Retinal pigment epithelial cell (primary cell): ENCODE measurements around the gene EGLN1.

ENCODE experiments used
- DNase-seq: peaks from one replicate; pipeline ENCODE4 v3.0.0-alpha.2; 2010; ENCODE audit warnings: low read depth
- H3K4me3 ChIP-seq: 2 replicates; pipeline ENCODE4 v1.5.1; 2011; ENCODE audit warnings: mild to moderate bottlenecking, low read length, control low read depth, moderate library complexity
- TF ChIP-seq, protein P1 (sequence below): conservative IDR thresholded peaks from 2 replicates; pipeline ENCODE4 v1.5.1; 2011; ENCODE audit warnings: low read depth, low read length, control low read depth, inconsistent platforms

The EGLN1 gene

DNA sequence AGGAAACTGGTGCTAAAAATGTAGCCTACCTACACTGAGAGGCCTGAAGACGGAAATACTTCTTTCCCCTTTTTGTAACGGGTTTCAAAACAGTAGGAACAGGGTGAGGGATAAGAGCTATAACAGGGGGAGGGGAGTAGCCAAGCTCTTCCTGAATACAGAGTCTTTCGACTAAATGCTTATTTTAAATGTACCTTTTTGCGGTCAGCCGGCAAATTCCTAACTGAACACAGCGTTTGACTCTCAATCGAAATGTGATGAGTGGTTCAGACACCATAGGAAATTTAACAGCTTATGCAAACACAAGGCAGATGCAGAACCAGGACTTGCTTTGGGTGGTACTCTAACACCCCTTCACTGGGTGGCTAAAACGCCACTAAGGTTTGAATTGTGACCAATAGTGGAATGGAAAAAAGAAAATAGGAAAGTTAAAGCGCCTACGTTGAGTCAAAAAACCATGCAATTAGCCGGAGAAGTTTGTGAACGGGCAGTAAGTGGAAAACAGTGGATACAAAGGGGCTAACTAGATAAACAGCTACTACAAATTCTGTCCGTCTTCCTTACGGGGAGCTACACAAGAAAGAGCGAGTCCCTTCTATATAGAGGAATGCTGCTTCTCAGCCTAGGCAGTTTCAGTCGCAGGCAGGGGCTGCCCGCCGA, 1.7 kb downstream of the EGLN1 start:
- peak overlapping the region; percentile 89 for H3K4me3 ChIP-seq
- TF ChIP-seq, protein P1, sequence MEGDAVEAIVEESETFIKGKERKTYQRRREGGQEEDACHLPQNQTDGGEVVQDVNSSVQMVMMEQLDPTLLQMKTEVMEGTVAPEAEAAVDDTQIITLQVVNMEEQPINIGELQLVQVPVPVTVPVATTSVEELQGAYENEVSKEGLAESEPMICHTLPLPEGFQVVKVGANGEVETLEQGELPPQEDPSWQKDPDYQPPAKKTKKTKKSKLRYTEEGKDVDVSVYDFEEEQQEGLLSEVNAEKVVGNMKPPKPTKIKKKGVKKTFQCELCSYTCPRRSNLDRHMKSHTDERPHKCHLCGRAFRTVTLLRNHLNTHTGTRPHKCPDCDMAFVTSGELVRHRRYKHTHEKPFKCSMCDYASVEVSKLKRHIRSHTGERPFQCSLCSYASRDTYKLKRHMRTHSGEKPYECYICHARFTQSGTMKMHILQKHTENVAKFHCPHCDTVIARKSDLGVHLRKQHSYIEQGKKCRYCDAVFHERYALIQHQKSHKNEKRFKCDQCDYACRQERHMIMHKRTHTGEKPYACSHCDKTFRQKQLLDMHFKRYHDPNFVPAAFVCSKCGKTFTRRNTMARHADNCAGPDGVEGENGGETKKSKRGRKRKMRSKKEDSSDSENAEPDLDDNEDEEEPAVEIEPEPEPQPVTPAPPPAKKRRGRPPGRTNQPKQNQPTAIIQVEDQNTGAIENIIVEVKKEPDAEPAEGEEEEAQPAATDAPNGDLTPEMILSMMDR = no peak
- no peak for DNase-seq

GRCh38 chr1:231419738-231420298, 2.3 kb downstream of the EGLN1 start:
- DNase-seq = no peak
- peak overlapping the region; percentile 89 for H3K4me3 ChIP-seq
- TF ChIP-seq, protein P1 = no peak

DNA sequence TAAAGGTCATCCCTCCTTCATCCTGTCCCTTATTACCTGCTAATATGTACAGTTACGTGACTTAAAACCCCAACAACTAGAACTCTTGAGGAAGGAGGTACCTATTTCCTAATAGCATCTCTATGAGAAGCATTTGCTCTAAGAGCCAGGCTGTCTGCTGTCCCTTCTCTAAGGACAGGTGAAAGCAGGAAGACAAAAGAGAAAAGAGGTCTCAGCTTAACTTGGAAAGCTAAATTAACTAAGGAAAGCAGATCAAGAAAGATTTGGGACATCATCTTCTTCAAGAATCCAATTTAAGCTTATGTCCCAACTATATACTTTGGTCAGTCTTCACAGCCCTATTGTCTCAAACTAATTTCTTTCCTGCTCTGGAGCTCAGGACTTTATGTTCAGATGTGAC, 2.9 kb downstream of the EGLN1 start:
- TF ChIP-seq, protein P1 = no peak
- H3K4me3 ChIP-seq = peak overlapping the region; percentile 89
- no peak for DNase-seq

DNA sequence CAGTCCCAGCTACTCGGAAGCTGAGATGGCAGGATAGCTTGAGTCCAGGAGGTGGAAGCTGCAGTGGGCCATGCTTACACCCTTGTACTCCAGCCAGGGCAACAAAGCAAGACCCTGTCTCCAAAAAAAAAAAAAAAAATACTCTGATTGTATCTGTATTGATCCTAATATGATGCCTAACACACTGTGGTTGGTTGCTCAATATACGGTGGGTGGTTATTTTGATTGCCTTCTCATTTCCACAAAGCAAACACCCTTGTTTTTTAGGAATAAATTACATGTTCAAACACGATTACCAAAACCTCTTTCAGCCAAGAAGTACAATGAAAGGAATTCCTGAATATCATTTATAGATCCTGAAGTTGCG, 3.4 kb downstream of the EGLN1 start:
- TF ChIP-seq, protein P1 = no peak
- no peak for DNase-seq
- H3K4me3 ChIP-seq = peak overlapping the region; percentile 89

GRCh38 chr1:231418101-231418740, 3.9 kb downstream of the EGLN1 start:
- TF ChIP-seq, protein P1 = no peak
- peak overlapping the region; percentile 89 for H3K4me3 ChIP-seq
- no peak for DNase-seq

- peak overlapping the region; percentile 89 for H3K4me3 ChIP-seq
- TF ChIP-seq, protein P1 = no peak
- DNase-seq = no peak
Measured at GRCh38 chr1:231417513-231417912, 4.6 kb downstream of the EGLN1 start.

GRCh38 chr1:231416901-231417300, 5.2 kb downstream of the EGLN1 start:
- no peak for DNase-seq
- TF ChIP-seq, protein P1 = no peak
- H3K4me3 ChIP-seq = peak overlapping the region; percentile 10
